Neural crest cell (in vitro differentiated cells): ENCODE measurements around the gene ACR. TPM values are rescaled to one million over a fixed set of nuclear protein-coding genes. Genes with fewer than 3 reads are reported as not detected.

Source experiments
- DNase-seq: peaks from one replicate; pipeline ENCODE4 v3.0.0; 2021; ENCODE audit warnings: low read depth, mixed read lengths, low spot score
- H3K27ac Mint-ChIP-seq: one replicate; pipeline ENCODE4 v1.8.0; 2021; ENCODE audit warnings: mild to moderate bottlenecking, mixed read lengths; ENCODE audit not compliant: unreplicated experiment
- H3K27me3 Mint-ChIP-seq: 2 replicates; pipeline ENCODE4 v1.8.0; 2021; ENCODE audit warnings: low read depth, mild to moderate bottlenecking, mixed read lengths
- H3K36me3 Mint-ChIP-seq: 2 replicates; pipeline ENCODE4 v1.8.0; 2021; ENCODE audit warnings: low read depth, mild to moderate bottlenecking, mixed read lengths
- H3K4me1 Mint-ChIP-seq: 2 replicates; pipeline ENCODE4 v1.8.0; 2021; ENCODE audit warnings: mixed read lengths
- H3K4me3 Mint-ChIP-seq: one replicate; pipeline ENCODE4 v1.8.0; 2021; ENCODE audit warnings: mild to moderate bottlenecking, mixed read lengths
- H3K9me3 Mint-ChIP-seq: 2 replicates; pipeline ENCODE4 v1.8.0; 2021; ENCODE audit warnings: mixed read lengths
- total RNA-seq: library from RNA; stranded (reverse); gene quantifications from 2 replicates; pipeline ENCODE4 v1.2.1, GENCODE V29; 2021
- TF ChIP-seq, protein P1 (sequence below): fragments of 200-600 bp; sonication (generic); conservative IDR thresholded peaks from 2 replicates; pipeline ENCODE4 v1.5.0; 2021; ENCODE audit warnings: antibody characterized with exemption, mild to moderate bottlenecking

The ACR gene
- total RNA-seq, 1 donor from 2014 or later: not detected

DNA sequence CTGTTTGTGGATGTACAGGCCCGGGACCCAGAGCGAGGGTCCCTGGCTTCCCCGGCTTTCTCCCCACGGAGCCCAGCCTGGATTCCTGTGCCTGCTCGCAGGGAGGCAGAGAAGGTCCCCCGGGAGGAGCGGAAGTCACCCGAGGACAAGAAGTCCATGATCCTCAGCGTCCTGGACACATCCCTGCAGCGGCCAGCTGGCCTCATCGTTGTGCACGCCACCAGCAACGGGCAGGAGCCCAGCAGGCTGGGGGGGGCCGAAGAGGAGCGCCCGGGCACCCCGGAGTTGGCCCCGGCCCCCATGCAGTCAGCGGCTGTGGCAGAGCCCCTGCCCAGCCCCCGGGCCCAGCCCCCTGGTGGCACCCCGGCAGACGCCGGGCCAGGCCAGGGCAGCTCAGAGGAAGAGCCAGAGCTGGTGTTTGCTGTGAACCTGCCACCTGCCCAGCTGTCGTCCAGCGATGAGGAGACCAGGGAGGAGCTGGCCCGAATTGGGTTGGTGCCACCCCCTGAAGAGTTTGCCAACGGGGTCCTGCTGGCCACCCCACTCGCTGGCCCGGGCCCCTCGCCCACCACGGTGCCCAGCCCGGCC is 16.7 kb upstream of the ACR start:
- H3K27ac Mint-ChIP-seq: no peak overlapping the region
- peaks cover 5% of the 10 kb centered on the region for H3K4me1 Mint-ChIP-seq
- H3K27me3 Mint-ChIP-seq: peaks cover 52% of the 10 kb centered on the region
- H3K36me3 Mint-ChIP-seq: peaks cover 7% of the 10 kb centered on the region
- DNase-seq: no peak
- H3K4me3 Mint-ChIP-seq: no peak overlapping the region
- TF ChIP-seq, protein P1, sequence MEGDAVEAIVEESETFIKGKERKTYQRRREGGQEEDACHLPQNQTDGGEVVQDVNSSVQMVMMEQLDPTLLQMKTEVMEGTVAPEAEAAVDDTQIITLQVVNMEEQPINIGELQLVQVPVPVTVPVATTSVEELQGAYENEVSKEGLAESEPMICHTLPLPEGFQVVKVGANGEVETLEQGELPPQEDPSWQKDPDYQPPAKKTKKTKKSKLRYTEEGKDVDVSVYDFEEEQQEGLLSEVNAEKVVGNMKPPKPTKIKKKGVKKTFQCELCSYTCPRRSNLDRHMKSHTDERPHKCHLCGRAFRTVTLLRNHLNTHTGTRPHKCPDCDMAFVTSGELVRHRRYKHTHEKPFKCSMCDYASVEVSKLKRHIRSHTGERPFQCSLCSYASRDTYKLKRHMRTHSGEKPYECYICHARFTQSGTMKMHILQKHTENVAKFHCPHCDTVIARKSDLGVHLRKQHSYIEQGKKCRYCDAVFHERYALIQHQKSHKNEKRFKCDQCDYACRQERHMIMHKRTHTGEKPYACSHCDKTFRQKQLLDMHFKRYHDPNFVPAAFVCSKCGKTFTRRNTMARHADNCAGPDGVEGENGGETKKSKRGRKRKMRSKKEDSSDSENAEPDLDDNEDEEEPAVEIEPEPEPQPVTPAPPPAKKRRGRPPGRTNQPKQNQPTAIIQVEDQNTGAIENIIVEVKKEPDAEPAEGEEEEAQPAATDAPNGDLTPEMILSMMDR: no peak
- H3K9me3 Mint-ChIP-seq: no peaks in the 10 kb centered on the region

- H3K27me3 Mint-ChIP-seq: peaks cover 52% of the 10 kb centered on the region
- peaks cover 5% of the 10 kb centered on the region for H3K4me1 Mint-ChIP-seq
- H3K4me3 Mint-ChIP-seq: peak overlapping the region; percentile 16
- no peak for DNase-seq
- H3K9me3 Mint-ChIP-seq: no peaks in the 10 kb centered on the region
- TF ChIP-seq, protein P1: no peak
- no peak overlapping the region for H3K27ac Mint-ChIP-seq
- H3K36me3 Mint-ChIP-seq: peaks cover 6% of the 10 kb centered on the region
Measured at GRCh38 chr22:50722048-50722701, 15.8 kb upstream of the ACR start.

DNA sequence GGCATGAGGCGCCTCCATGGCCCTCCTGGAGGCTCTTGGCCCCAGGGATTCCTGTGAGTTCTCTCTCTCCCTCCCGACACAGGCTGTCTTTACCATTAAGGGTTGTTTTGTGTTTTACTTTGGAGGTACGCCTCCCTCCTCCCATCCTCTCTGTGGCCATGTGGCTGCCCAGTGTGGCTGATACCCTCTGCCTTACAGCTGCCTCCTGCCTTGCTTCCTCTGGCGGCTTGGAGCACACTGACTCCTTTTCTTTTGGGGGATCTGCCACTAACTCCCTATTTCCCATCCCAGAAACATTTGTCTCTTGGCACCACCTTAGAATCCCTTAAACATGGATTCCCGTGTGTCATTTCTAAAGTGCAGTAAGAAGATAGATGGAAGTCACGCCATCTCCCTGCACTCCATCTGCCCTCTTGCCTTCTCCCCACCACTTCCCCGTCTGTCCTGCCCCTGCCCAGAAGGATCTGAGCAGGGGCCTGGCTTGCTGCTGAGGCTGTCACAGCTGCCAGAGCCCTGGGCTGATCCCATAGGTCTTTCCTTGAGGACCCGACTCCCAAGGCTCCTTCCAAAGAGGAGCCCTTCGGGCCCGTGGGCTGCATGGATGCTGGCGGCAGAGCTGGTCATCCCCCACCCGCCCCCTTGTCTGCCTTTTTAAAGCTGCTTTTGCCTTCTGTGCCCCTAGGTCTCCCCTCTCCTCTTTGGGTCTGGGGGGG is 15.1 kb upstream of the ACR start:
- H3K4me1 Mint-ChIP-seq: peaks cover 10% of the 10 kb centered on the region
- DNase-seq: no peak
- H3K27ac Mint-ChIP-seq: no peak overlapping the region
- TF ChIP-seq, protein P1: no peak
- peaks cover 3% of the 10 kb centered on the region for H3K36me3 Mint-ChIP-seq
- no peaks in the 10 kb centered on the region for H3K9me3 Mint-ChIP-seq
- H3K4me3 Mint-ChIP-seq: peak overlapping the region; percentile 60
- H3K27me3 Mint-ChIP-seq: peaks cover 46% of the 10 kb centered on the region

GRCh38 chr22:50723991-50724390 is 14.0 kb upstream of the ACR start:
- DNase-seq: no peak
- Mint-ChIP-seq H3K36me3 (peaks cover 3% of the 10 kb centered on the region), H3K4me3 (no peak overlapping the region), H3K4me1 (peaks cover 10% of the 10 kb centered on the region), H3K27me3 (peaks cover 35% of the 10 kb centered on the region), H3K9me3 (no peaks in the 10 kb centered on the region), H3K27ac (no peak overlapping the region)
- TF ChIP-seq, protein P1: no peak

GRCh38 chr22:50724616-50725015 is 13.4 kb upstream of the ACR start:
- Mint-ChIP-seq H3K27ac (no peak overlapping the region), H3K4me3 (no peak overlapping the region), H3K36me3 (peaks cover 3% of the 10 kb centered on the region), H3K27me3 (peaks cover 29% of the 10 kb centered on the region), H3K9me3 (no peaks in the 10 kb centered on the region), H3K4me1 (peaks cover 10% of the 10 kb centered on the region)
- DNase-seq: no peak
- TF ChIP-seq, protein P1: no peak
